Rectal smooth muscle tissue (tissue), 1 donor: ENCODE measurements around the gene DNAH14.

Experiments
- H3K27ac ChIP-seq: one replicate; pipeline ENCODE4 v1.7.0; 2013; ENCODE audit warnings: low read depth, low read length, inconsistent platforms
- H3K27me3 ChIP-seq: one replicate; pipeline ENCODE4 v1.7.0; 2013; ENCODE audit warnings: low read length; ENCODE audit not compliant: control insufficient read depth, insufficient read depth
- H3K36me3 ChIP-seq: one replicate; pipeline ENCODE4 v1.7.0; 2013; ENCODE audit warnings: low read length; ENCODE audit not compliant: control insufficient read depth, insufficient read depth
- H3K4me1 ChIP-seq: one replicate; pipeline ENCODE4 v1.7.0; 2013; ENCODE audit warnings: low read length; ENCODE audit not compliant: control insufficient read depth, insufficient read depth
- H3K4me3 ChIP-seq: one replicate; pipeline ENCODE4 v1.7.0; 2013; ENCODE audit warnings: low read length
- H3K9ac ChIP-seq: one replicate; pipeline ENCODE4 v1.7.0; 2013; ENCODE audit warnings: low read length

The DNAH14 gene

DNA sequence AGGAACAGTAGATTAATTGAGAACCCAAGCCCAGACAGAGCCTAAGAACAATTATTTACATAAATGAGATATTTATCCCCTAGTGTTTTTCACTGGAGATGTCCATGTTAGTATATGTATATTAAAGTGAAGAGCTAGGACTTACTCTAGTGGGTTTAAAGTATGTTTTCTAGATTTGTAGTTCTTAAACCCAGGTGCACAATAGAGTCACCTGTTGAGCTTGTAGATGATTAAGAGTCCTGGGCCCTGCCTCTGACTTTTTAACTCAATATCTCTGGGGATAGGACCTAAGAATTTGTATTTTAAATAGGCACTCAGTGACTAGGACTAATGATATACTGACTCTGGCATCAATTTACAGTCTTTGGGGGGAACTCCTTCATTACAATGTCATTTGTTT is 112.8 kb downstream of the DNAH14 start:
- Histone ChIP-seq H3K4me1 (no peaks in the 10 kb centered on the region), H3K9ac (no peak overlapping the region), H3K36me3 (no peaks in the 10 kb centered on the region), H3K27ac (no peak overlapping the region), H3K4me3 (no peak overlapping the region), H3K27me3 (no peaks in the 10 kb centered on the region)

DNA sequence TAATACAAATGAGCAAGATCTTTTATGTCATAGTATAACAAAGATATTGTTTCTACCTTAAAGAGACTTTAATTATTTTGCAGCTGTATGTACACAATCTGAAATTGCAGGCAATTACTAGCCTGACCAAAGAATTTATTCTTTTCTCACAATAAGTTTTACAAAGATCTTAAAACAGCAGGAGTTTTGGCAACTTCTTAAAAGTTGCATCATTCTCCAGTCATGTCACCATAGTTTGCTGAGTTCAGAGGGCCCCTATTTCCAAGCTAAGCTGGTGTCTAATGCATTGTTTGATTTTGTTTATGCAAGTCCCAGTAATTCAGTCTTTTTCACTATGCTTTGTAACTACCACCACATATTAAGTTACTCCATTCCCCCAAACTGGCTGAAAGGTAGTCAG is 114.8 kb downstream of the DNAH14 start:
- H3K4me1 ChIP-seq: no peaks in the 10 kb centered on the region
- H3K4me3 ChIP-seq: no peak overlapping the region
- no peak overlapping the region for H3K27ac ChIP-seq
- no peaks in the 10 kb centered on the region for H3K27me3 ChIP-seq
- no peaks in the 10 kb centered on the region for H3K36me3 ChIP-seq
- H3K9ac ChIP-seq: no peak overlapping the region

DNA sequence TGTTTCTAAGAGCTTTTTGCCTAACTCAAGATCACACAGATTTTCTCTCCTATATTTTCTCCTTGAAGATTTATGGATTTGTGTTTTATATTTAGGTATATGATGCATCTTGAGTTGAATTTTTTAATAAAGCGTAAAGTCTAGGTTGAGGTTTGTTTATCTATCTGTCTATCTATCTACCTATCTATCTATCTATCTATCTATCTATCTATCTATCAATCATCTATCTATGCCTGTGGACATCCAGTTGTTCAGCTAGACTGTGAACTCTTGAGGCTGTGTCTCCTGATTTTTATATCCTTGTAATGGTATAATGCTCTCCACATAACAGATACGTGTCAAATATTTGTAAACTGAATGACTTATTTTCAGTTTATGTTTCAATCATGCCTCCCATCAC is 120.1 kb downstream of the DNAH14 start:
- Histone ChIP-seq H3K4me1 (no peaks in the 10 kb centered on the region), H3K9ac (no peak overlapping the region), H3K27ac (no peak overlapping the region), H3K4me3 (no peak overlapping the region), H3K36me3 (no peaks in the 10 kb centered on the region), H3K27me3 (no peaks in the 10 kb centered on the region)

DNA sequence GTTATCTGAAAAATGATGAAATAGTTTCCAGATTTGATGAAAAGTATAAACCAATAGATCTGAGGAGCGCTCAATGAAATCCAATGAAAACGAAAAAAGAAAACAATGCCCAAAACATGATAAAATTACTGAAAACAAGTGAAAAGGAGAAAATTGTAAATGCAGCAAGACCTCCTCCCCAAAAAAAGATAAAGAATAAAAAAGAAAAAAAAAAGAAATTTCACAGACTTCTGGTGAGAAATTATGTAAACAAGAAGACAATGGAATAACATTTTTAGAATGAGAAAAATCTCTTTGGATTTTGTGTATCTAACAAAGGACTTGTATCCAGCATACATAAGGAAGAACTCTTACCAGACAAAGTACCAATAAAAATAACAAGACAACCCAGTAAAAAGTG is 134.2 kb downstream of the DNAH14 start:
- Histone ChIP-seq H3K27me3 (no peaks in the 10 kb centered on the region), H3K9ac (no peak overlapping the region), H3K4me1 (no peaks in the 10 kb centered on the region), H3K27ac (no peak overlapping the region), H3K4me3 (no peak overlapping the region), H3K36me3 (no peaks in the 10 kb centered on the region)

DNA sequence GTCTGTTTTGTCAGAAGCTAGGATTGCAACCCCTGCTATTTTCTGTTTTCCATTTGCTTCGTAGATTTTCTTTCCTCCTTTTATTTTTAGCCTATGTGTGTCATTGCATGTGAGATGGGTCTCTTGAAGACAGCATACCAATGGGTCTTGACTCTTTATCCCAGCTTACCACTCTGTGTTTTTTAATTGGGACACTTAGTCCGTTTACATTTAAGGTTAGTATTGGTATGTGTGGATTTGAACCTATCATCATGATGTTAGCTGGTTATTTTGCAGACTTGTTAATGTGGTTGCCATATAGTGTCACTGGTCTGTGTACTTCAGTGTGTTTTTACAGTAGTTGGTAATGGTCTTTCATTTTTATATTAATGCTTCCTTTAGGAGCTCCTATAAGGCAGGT is 141.5 kb downstream of the DNAH14 start:
- Histone ChIP-seq H3K27me3 (no peaks in the 10 kb centered on the region), H3K4me3 (no peak overlapping the region), H3K27ac (no peak overlapping the region), H3K36me3 (no peaks in the 10 kb centered on the region), H3K9ac (no peak overlapping the region), H3K4me1 (no peaks in the 10 kb centered on the region)

DNA sequence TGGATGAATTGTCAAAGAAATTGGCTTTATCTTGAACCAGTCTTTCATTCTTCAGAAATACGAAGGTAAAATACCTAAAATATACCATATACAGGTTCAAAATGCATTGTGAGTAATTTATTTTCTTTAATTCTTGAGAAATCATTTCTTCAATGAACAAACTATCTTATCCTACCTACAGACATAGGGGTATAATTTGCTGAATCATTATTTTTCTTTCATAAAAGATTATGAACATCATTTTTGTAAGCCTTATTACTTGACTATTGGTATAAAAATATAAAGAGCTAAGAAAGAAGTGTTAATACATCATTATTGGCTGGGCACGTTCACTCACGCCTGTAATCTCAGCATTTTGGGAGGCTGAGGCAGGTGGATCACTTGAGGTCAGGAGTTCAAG is 167.7 kb downstream of the DNAH14 start:
- H3K4me1 ChIP-seq: no peaks in the 10 kb centered on the region

DNA sequence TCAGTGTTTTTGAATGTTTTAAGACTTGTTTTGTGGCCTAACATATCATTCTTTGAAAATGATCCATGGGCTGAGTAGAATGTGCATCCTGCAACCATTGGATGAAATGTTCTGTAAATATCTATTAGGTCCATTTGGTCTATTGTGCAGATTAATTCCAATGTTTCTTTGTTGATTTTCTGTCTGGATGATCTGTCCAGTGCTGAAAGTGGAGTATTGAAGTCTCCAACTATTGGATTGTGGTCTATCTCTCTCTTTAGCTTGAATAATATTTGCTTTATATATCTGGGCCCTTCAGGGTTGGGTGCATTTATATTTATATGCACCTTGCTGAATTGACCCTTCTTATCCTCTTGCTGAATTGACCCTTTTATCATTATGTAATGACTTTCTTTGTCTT is 181.5 kb downstream of the DNAH14 start:
- Histone ChIP-seq H3K4me1 (no peaks in the 10 kb centered on the region), H3K4me3 (no peak overlapping the region)

More for the DNA sequence above, 167.7 kb downstream of the DNAH14 start:
- no peak overlapping the region for H3K9ac ChIP-seq
- no peaks in the 10 kb centered on the region for H3K36me3 ChIP-seq
- H3K27ac ChIP-seq: no peak overlapping the region
- H3K4me3 ChIP-seq: no peak overlapping the region
- H3K27me3 ChIP-seq: no peaks in the 10 kb centered on the region

DNA sequence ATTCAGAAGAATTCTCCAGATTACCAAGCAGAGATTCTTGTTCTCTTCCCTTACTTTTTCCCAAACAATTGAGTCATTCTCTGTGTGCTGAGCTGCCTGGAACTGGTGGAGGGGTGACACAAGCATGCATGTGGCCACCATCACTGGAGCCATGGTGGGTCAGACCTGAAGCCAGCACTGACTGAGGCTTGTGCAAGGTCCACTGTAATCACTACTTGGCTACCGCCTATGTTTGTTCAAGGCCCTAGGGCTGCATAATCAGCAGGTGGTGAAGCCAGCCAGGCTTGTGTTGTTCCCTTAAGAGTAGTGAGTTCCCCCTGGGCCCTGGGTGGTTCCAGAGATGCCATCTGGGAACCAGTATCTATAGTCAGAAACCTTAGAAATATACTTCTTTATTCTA is 183.8 kb downstream of the DNAH14 start:
- Histone ChIP-seq H3K36me3 (no peaks in the 10 kb centered on the region), H3K9ac (no peak overlapping the region), H3K4me3 (no peak overlapping the region), H3K4me1 (no peaks in the 10 kb centered on the region), H3K27ac (no peak overlapping the region), H3K27me3 (no peaks in the 10 kb centered on the region)

More for the DNA sequence above, 181.5 kb downstream of the DNAH14 start:
- no peaks in the 10 kb centered on the region for H3K27me3 ChIP-seq
- no peaks in the 10 kb centered on the region for H3K36me3 ChIP-seq
- no peak overlapping the region for H3K27ac ChIP-seq
- no peak overlapping the region for H3K9ac ChIP-seq

DNA sequence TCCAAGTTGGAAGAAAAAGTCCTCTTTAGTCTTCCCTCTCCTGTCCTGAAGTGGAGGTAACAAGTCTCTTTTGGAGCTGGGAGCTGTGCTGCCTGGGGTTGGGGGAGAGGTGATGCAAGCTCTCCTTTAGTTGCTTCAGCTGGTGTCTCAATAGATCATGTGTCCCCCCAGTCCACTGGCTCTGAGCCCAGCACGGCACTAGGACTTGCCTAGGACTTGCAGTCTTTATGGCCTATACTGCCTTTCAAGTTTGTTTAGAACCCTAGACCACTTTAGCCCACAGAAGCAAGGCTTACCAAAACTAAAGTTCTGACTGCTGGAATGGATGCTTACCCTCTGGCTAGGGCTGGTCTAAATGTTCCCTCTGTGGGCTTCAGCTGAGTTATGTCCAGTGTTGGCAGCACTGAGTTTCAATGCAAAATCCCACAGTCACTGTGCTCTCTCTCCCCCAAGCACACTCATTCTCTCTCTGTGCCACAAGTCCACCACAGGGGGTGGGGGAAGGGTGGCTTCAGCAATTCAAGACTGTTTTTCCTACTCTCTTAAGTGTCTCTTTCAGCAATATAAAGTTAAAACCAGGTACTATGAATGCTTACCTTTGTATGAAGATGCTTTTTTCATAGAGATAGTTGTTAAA is 185.0 kb downstream of the DNAH14 start:
- no peak overlapping the region for H3K27ac ChIP-seq
- H3K36me3 ChIP-seq: no peaks in the 10 kb centered on the region
- H3K4me3 ChIP-seq: no peak overlapping the region
- no peaks in the 10 kb centered on the region for H3K4me1 ChIP-seq
- H3K27me3 ChIP-seq: no peaks in the 10 kb centered on the region
- H3K9ac ChIP-seq: no peak overlapping the region

DNA sequence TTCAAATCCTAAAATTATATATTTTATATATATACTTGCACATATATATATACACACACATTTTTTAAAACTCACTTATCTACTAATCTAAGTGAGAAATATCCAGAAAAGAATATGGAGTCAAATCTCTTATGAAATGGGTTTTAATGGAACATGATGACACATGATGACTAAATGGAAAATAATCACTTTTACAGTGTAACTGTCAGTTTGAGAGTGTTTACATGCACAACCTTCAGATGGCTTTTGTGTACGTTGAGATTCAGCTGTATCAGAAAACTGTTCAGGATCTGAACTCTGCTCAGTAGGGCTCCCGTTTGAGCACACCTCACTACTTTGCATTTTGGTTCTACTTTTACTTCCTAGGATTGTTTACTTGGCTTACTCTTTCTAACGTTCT is 189.8 kb downstream of the DNAH14 start:
- no peaks in the 10 kb centered on the region for H3K36me3 ChIP-seq
- H3K4me3 ChIP-seq: no peak overlapping the region
- no peaks in the 10 kb centered on the region for H3K4me1 ChIP-seq
- H3K27ac ChIP-seq: no peak overlapping the region
- H3K27me3 ChIP-seq: no peaks in the 10 kb centered on the region
- no peak overlapping the region for H3K9ac ChIP-seq

DNA sequence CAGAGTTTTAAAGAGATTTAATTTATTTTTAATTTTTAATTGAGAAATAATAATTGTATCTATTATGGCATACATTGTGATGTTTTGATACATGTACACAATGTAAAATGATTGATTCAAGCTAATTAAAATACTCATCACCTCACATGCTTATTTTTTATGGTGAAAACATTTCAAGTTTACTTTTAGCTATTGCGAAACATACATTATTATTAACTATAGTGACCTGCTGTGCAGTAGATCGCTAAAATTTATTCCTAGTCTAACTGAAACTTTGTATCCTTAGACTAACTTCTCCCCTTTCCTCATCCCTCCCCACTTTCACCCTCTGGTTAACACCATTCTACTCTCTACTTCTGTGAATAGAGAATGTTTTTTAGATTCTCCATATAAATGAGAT is 191.6 kb downstream of the DNAH14 start:
- no peaks in the 10 kb centered on the region for H3K4me1 ChIP-seq
- no peaks in the 10 kb centered on the region for H3K27me3 ChIP-seq
- H3K9ac ChIP-seq: no peak overlapping the region
- H3K36me3 ChIP-seq: no peaks in the 10 kb centered on the region
- H3K27ac ChIP-seq: no peak overlapping the region
- no peak overlapping the region for H3K4me3 ChIP-seq

DNA sequence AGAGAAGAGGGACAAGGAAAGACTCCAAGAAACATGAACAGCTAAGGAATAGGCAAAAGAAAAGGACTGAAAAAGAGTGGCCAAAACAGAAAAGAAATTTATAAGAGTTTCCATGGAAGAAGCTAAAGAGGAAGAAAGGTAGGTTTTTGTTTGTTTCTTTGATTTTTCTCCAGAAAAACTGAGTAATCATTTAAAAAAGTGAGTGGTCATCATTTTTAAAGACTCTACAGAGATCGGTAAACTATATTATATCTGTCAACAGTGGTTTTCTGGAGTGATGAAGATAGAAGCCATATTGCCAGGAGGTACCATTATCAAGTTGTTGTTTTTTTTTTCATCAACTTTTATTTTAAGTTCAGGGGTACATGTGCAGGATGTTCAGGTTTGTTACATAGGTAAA is 202.4 kb downstream of the DNAH14 start:
- H3K4me3 ChIP-seq: no peak overlapping the region
- no peaks in the 10 kb centered on the region for H3K4me1 ChIP-seq
- H3K9ac ChIP-seq: no peak overlapping the region
- no peak overlapping the region for H3K27ac ChIP-seq
- no peaks in the 10 kb centered on the region for H3K36me3 ChIP-seq
- H3K27me3 ChIP-seq: no peaks in the 10 kb centered on the region

DNA sequence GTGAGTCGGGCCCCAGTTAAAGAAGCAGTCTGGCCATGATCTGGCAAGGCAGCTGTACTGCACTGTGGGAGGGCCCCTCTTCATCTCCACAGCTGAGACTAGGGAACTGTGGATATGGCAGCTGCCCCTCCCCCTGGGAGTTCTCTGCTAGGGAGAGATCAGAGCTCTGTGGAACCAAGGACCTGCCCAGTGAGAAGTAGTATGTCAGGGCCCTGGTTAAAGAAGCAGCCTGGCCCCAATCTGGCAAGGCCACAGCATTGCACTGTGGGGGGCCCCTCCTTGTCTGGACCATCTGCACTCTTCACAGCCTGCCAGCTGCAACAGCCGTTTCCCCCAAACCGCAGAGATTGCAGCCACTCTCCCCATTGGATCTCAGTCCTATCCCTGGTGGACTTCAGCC is 208.5 kb downstream of the DNAH14 start:
- Histone ChIP-seq H3K4me3 (no peak overlapping the region), H3K9ac (no peak overlapping the region), H3K4me1 (no peaks in the 10 kb centered on the region), H3K27ac (no peak overlapping the region), H3K27me3 (no peaks in the 10 kb centered on the region), H3K36me3 (no peaks in the 10 kb centered on the region)
